Small intestine (tissue), 7 donors: Measurements from ENCODE around the gene RBMS3. TPM values are rescaled to one million over a fixed set of nuclear protein-coding genes. Genes with fewer than 3 reads are reported as not detected.

Source experiments
- DNase-seq, 2 donors: peaks; one replicate each; pipeline versions ENCODE4 v3.0.0 to v3.0.0-alpha.2; 2013
- FAIRE-seq: peaks from 2 replicates; lab custom pipeline; 2012; peaks lifted over from hg19 to GRCh38; lab: Jason Lieb, UNC
- H3K27ac ChIP-seq, 3 donors: one replicate each; pipeline ENCODE4 v1.5.1; 2013; ENCODE audit warnings: low read length in 2 of 3, mild to moderate bottlenecking in 2 of 3, control low read depth in 1 of 3, inconsistent platforms in 1 of 3, low read depth in 1 of 3, moderate library complexity in 1 of 3
- H3K27me3 ChIP-seq, 3 donors: one replicate each; pipeline ENCODE4 v1.6.1; 2013; ENCODE audit warnings: low read length in 3 of 3, inconsistent platforms in 1 of 3; ENCODE audit not compliant: control insufficient read depth in 3 of 3, insufficient read depth in 3 of 3
- H3K36me3 ChIP-seq, 3 donors: one replicate each; pipeline ENCODE4 v1.6.1; 2013; ENCODE audit warnings: low read length in 3 of 3, inconsistent platforms in 1 of 3, low read depth in 1 of 3, mild to moderate bottlenecking in 1 of 3, moderate library complexity in 1 of 3; ENCODE audit not compliant: control insufficient read depth in 3 of 3, insufficient read depth in 2 of 3
- H3K4me1 ChIP-seq, 3 donors: one replicate each; pipeline ENCODE4 v1.6.1; 2013; ENCODE audit warnings: low read length in 2 of 3, inconsistent platforms in 1 of 3, low read depth in 1 of 3, mild to moderate bottlenecking in 1 of 3, moderate library complexity in 1 of 3; ENCODE audit not compliant: control insufficient read depth in 3 of 3, insufficient read depth in 2 of 3
- H3K4me3 ChIP-seq, 3 donors: one replicate each; pipeline ENCODE4 v1.5.1; 2013; ENCODE audit warnings: low read length in 3 of 3, control low read depth in 1 of 3, inconsistent platforms in 1 of 3, low read depth in 1 of 3, mild to moderate bottlenecking in 1 of 3, moderate library complexity in 1 of 3
- H3K9me3 ChIP-seq, 2 donors: one replicate each; pipeline ENCODE4 v1.6.1; 2013; ENCODE audit warnings: low read depth in 1 of 2, low read length in 1 of 2; ENCODE audit not compliant: control insufficient read depth in 2 of 2, insufficient read depth in 1 of 2
- WGBS, 3 donors: extraction: QIAGEN DNeasy Blood & Tissue Kit; methylation state at CpG; one replicate each; pipeline ENCODE4 v1.1.7; 2013; 5-methylcytosine and 5-hydroxymethylcytosine counted together
- polyA plus RNA-seq, 4 donors: library from polyadenylated mRNA; stranded (reverse) in 3 of 4; unstranded in 1 of 4; fragments of 200-250 nt in 3 of 4; fragments of 120-200 nt in 1 of 4; gene quantifications; one replicate each; pipeline versions ENCODE4 v1.2.1 to v1.2.3, GENCODE V29; 2013
- donor health status: healthy with polysubstance abuse.
- donor health status: control.
- donor health status: control.
- donor health status: Bipolar disorder and iron deficiency.
- donor health status: healthy.

Gene RBMS3
- polyA plus RNA-seq, 4 donors, result 0.81 to 6.4 (median 4.8) TPM; not detected in 1

- H3K4me1 ChIP-seq, result no peaks in the 10 kb centered on the region
- DNase-seq (no peak), FAIRE-seq (no peak)
- H3K27ac ChIP-seq, result no peak overlapping the region
- no peak overlapping the region for H3K4me3 ChIP-seq
- WGBS, 3 donors, result 91 to 100% (median 100%) methylated on average over 1 of the region's 1 CpG
- H3K36me3 ChIP-seq, result no peaks in the 10 kb centered on the region
- no peaks in the 10 kb centered on the region for H3K27me3 ChIP-seq
- no peaks in the 10 kb centered on the region for H3K9me3 ChIP-seq
Observed at GRCh38 chr3:30006111-30006510, 725.2 kb downstream of the RBMS3 start.

DNA sequence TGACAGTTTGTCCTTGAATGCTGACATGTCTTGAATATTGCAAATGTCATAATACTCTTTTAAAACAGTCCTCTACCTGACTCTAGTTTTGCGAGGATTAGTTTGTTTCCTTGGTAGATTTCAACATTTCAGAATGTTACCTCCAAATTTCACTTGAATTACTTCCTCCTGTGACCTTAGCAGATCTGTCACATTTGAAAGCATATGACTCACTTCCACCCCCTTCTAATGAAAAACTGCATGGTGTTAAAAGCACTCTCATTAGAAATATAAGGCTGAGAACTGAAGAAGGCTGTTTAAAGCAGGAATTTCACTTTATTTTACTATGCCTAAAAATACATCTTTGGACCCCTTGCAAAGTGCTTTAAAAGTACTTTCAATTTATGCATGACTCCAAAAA, 726.8 kb downstream of the RBMS3 start:
- no peaks in the 10 kb centered on the region for H3K36me3 ChIP-seq
- H3K9me3 ChIP-seq, result peaks cover 0 to 2% of the 10 kb centered on the region in 2 donors
- WGBS, 3 donors, result 71 to 86% (median 81%) methylated on average over 1 of the region's 1 CpG
- FAIRE-seq (no peak), DNase-seq (no peak)
- no peak overlapping the region for H3K27ac ChIP-seq
- no peaks in the 10 kb centered on the region for H3K4me1 ChIP-seq
- H3K27me3 ChIP-seq, result no peaks in the 10 kb centered on the region
- H3K4me3 ChIP-seq, result no peak overlapping the region

DNA sequence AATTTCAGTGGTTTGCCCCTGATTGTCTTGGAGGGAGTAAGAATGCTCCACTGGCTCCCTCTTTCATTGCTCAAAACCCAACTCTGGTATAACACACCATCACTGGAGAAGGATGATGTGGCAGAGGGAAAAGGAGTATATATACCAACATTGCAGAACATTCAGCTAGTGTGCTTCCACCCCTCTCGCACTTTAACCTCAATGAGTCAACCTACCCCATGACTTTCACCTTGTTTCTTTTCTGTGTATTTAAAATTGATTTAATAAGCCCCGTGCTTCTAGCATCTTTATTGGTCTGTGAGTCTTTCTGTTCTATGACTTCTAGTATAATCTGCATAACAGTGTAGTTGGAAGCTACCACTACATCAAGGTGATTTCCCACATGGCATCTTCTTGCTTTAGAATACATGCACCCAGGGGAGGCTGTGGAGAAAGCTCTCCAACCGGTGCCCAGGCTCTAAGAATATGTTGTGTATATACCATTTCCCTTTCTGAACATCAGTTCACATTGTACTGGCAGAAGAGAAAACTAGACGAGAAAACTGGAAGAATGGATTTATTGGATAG, 730.4 kb downstream of the RBMS3 start:
- no peaks in the 10 kb centered on the region for H3K27me3 ChIP-seq
- peaks cover 0 to 2% of the 10 kb centered on the region in 2 donors for H3K9me3 ChIP-seq
- H3K36me3 ChIP-seq, result no peaks in the 10 kb centered on the region
- no peaks in the 10 kb centered on the region for H3K4me1 ChIP-seq
- H3K27ac ChIP-seq, result no peak overlapping the region
- DNase-seq (no peak), FAIRE-seq (no peak)
- WGBS, 3 donors, result 67 to 81% (median 72%) methylated on average over 4 of the region's 4 CpGs
- no peak overlapping the region for H3K4me3 ChIP-seq

DNA sequence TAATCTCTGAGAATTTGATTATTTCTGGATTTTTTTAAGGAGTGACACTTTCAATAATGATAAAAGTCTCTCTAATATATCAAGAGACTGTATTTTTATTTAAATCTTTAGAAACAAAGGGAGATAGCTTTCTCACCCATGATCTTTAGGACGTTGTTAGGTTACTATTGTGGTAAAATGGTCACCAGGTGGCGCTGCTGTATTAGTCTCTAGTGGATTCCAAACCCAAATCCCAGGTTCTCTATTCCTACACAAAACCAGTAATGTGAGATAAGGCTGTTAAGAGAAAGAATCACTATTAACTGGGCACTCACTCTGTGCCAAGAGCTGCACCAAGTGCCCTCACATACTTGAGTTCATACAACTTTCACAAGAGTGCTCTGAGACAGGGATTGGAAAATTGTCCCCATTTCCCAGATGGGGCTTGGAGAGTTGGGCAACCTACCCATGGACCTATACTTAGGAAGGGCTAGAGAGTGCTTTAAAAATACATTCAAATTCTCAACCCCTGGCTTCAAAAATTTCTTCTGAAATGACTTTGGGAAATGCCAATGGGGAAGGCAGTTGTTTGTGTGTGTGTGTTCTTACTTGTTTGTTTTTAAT, 732.2 kb downstream of the RBMS3 start:
- WGBS, 3 donors, result 0 to 2% (median 2%) methylated on average over 2 of the region's 2 CpGs
- Histone ChIP-seq H3K9me3 (peaks cover 0 to 5% of the 10 kb centered on the region in 2 donors), H3K27me3 (no peaks in the 10 kb centered on the region), H3K27ac (no peak overlapping the region), H3K4me1 (no peaks in the 10 kb centered on the region), H3K4me3 (no peak overlapping the region), H3K36me3 (no peaks in the 10 kb centered on the region)
- DNase-seq, result peak; percentile 69 to 73
- FAIRE-seq, result no peak

GRCh38 chr3:30017901-30018300, 737.0 kb downstream of the RBMS3 start:
- H3K4me3 ChIP-seq, result no peak overlapping the region
- FAIRE-seq (no peak), DNase-seq (peak; percentile 13 to 43)
- H3K27me3 ChIP-seq, result no peaks in the 10 kb centered on the region
- H3K36me3 ChIP-seq, result no peaks in the 10 kb centered on the region
- H3K9me3 ChIP-seq, result peaks cover 0 to 3% of the 10 kb centered on the region in 2 donors
- 14 to 52% (median 16%) methylated on average over 2 of the region's 2 CpGs for WGBS, 3 donors
- no peak overlapping the region for H3K27ac ChIP-seq
- H3K4me1 ChIP-seq, result no peaks in the 10 kb centered on the region

DNA sequence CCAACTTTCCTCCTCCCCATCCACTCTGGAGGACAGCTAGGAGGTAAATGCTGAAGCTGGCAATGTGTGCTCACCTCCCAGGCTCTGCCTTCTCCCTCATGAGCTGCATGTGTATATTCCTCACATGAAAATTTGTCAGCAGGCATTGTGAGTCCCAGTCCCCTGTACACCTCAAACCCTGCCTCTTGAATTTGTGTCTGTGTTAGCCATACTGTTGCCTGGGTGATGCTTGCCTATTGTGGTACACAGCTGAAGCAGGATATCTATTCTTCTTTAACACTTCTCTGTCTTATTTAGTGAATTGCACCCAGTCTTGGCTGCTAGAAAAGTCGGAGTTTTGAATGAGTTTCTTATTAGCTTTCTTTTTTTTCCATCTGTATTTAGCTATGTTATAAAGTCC, 739.5 kb downstream of the RBMS3 start:
- DNase-seq, result no peak
- WGBS, 3 donors, result 54 to 73% (median 65%) methylated on average over 1 of the region's 1 CpG
- no peak overlapping the region for H3K4me3 ChIP-seq
- H3K4me1 ChIP-seq, result no peaks in the 10 kb centered on the region
- no peak overlapping the region for H3K27ac ChIP-seq
- H3K27me3 ChIP-seq, result no peaks in the 10 kb centered on the region
- H3K36me3 ChIP-seq, result no peaks in the 10 kb centered on the region
- peaks cover 0 to 3% of the 10 kb centered on the region in 2 donors for H3K9me3 ChIP-seq
- FAIRE-seq, result no peak

GRCh38 chr3:30024466-30024865, 743.6 kb downstream of the RBMS3 start:
- no peak for FAIRE-seq
- H3K27me3 ChIP-seq, result no peaks in the 10 kb centered on the region
- WGBS, 3 donors, result 58 to 73% (median 65%) methylated on average over 4 of the region's 4 CpGs

DNA sequence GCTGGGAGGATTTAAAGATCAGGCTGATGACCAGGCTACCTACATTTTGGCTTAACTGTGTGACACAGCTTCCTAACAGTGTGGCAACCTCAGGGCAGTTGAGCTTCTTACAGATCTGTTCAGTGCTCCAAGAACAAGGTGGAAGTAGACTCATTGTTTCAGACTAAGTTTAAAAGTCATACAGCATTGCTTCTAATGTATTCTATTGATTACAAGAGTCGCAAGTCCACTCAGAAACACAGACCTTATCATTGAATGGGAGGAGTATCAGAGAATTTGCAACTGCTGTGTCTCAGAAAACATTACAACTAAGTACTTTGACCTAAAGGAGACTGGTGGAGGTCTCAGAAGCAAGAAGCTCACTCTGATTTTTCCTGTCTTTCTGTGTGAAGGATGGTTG, 746.0 kb downstream of the RBMS3 start:
- H3K4me1 ChIP-seq, result no peaks in the 10 kb centered on the region
- WGBS, 3 donors, result 11 to 54% (median 39%) methylated on average over 1 of the region's 1 CpG
- FAIRE-seq (no peak), DNase-seq (peak; percentile 32 to 62)
- peak overlapping the region in 1 of 3 donors; percentile 33 for H3K27ac ChIP-seq
- H3K27me3 ChIP-seq, result no peaks in the 10 kb centered on the region
- H3K36me3 ChIP-seq, result no peaks in the 10 kb centered on the region
- H3K9me3 ChIP-seq, result peaks cover 0 to 3% of the 10 kb centered on the region in 2 donors
- no peak overlapping the region for H3K4me3 ChIP-seq

More at GRCh38 chr3:30024466-30024865, 743.6 kb downstream of the RBMS3 start:
- Histone ChIP-seq H3K4me3 (no peak overlapping the region), H3K36me3 (no peaks in the 10 kb centered on the region), H3K9me3 (peaks cover 0 to 3% of the 10 kb centered on the region in 2 donors), H3K27ac (no peak overlapping the region), H3K4me1 (no peaks in the 10 kb centered on the region)
- no peak for DNase-seq
